Thoracic aorta (tissue), 2 donors: ENCODE data around the gene EFEMP1. TPM values are rescaled to one million over a fixed set of nuclear protein-coding genes. Genes with fewer than 3 reads are reported as not detected.

Source experiments
- ATAC-seq: fragments of 150-250 bp; one replicate; pipeline ENCODE4 v1.8.0; 2017; ENCODE audit warnings: low read depth; ENCODE audit not compliant: insufficient number of reproducible peaks, low FRiP score
- DNase-seq: peaks from one replicate; pipeline ENCODE4 v3.0.0-alpha.2; 2020; ENCODE audit warnings: low spot score
- H3K27ac ChIP-seq, 2 donors: fragments of 200-600 bp; sonication (generic); 1 replicate in 1 of 2; 2 replicates in 1 of 2; pipeline ENCODE4 v1.5.1; 2016; ENCODE audit warnings: mild to moderate bottlenecking in 2 of 2, moderate library complexity in 2 of 2
- H3K27me3 ChIP-seq: fragments of 200-600 bp; sonication (generic); replicated peaks from 2 replicates; pipeline ENCODE4 v1.6.0; 2016; ENCODE audit warnings: mild to moderate bottlenecking; ENCODE audit not compliant: insufficient read depth
- H3K36me3 ChIP-seq: fragments of 200-600 bp; sonication (generic); one replicate; pipeline ENCODE4 v1.5.1; 2016
- H3K4me1 ChIP-seq, 2 donors: fragments of 200-600 bp; sonication (generic); 1 replicate in 1 of 2; 2 replicates in 1 of 2; pipeline versions ENCODE4 v1.5.1 to v1.6.0; 2016; ENCODE audit warnings: low read depth in 2 of 2, mild to moderate bottlenecking in 1 of 2; ENCODE audit not compliant: control insufficient read depth in 1 of 2
- H3K4me3 ChIP-seq: fragments of 200-600 bp; sonication (generic); 2 replicates; pipeline ENCODE4 v1.5.1; 2016; ENCODE audit warnings: mild to moderate bottlenecking
- H3K9me3 ChIP-seq: fragments of 200-600 bp; sonication (generic); 2 replicates; pipeline ENCODE4 v1.5.1; 2016
- total RNA-seq, 2 donors: library from RNA; depleted of rRNA; stranded (reverse); fragments of >200 nt; gene quantifications; one replicate each; pipeline versions ENCODE4 v1.1.0 to v1.2.3, GENCODE V29; 2016
- TF ChIP-seq, protein P1 (sequence below): fragments of 200-600 bp; sonication (generic); IDR thresholded peaks from one replicate; pipeline ENCODE4 v1.5.1; 2019; ENCODE audit warnings: antibody characterized with exemption

Gene EFEMP1
- total RNA-seq, 2 donors from 2014 or later = 1,782 to 2,754 TPM

GRCh38 chr2:55912926-55913325 lies 10.7 kb downstream of the EFEMP1 start:
- TF ChIP-seq, protein P1, sequence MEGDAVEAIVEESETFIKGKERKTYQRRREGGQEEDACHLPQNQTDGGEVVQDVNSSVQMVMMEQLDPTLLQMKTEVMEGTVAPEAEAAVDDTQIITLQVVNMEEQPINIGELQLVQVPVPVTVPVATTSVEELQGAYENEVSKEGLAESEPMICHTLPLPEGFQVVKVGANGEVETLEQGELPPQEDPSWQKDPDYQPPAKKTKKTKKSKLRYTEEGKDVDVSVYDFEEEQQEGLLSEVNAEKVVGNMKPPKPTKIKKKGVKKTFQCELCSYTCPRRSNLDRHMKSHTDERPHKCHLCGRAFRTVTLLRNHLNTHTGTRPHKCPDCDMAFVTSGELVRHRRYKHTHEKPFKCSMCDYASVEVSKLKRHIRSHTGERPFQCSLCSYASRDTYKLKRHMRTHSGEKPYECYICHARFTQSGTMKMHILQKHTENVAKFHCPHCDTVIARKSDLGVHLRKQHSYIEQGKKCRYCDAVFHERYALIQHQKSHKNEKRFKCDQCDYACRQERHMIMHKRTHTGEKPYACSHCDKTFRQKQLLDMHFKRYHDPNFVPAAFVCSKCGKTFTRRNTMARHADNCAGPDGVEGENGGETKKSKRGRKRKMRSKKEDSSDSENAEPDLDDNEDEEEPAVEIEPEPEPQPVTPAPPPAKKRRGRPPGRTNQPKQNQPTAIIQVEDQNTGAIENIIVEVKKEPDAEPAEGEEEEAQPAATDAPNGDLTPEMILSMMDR = no peak
- Histone ChIP-seq H3K4me1 (peaks cover 38 to 86% of the 10 kb centered on the region in 2 donors), H3K36me3 (peaks cover 8% of the 10 kb centered on the region), H3K4me3 (no peak overlapping the region), H3K27ac (peak overlapping the region in 1 of 2 donors; percentile 3), H3K27me3 (no peaks in the 10 kb centered on the region), H3K9me3 (no peaks in the 10 kb centered on the region)
- ATAC-seq (no peak), DNase-seq (no peak)

DNA sequence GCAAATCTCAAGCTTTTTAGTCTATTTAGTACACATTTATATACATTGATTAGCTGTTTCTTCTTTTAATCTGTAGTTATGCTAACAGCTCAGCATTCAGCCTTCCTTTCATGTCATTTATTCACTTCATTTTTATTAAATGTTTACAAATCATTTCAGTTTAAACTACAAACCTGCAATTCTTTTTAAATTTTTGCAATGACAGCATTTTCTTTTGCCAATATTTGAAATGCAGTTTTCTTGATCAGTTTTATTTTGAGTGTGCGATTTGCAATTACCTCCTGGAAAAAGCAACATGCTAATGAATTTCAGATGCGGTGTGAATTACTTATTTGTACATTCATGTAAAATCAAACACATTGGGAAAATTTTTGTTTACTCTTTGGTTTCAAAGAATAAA lies 13.5 kb downstream of the EFEMP1 start:
- H3K27me3 ChIP-seq = no peaks in the 10 kb centered on the region
- H3K9me3 ChIP-seq = no peaks in the 10 kb centered on the region
- H3K4me1 ChIP-seq = peaks cover 38 to 73% of the 10 kb centered on the region in 2 donors
- no peak overlapping the region for H3K4me3 ChIP-seq
- H3K27ac ChIP-seq = no peak overlapping the region
- ATAC-seq = no peak
- no peaks in the 10 kb centered on the region for H3K36me3 ChIP-seq
- no peak for DNase-seq
- TF ChIP-seq, protein P1 = no peak

DNA sequence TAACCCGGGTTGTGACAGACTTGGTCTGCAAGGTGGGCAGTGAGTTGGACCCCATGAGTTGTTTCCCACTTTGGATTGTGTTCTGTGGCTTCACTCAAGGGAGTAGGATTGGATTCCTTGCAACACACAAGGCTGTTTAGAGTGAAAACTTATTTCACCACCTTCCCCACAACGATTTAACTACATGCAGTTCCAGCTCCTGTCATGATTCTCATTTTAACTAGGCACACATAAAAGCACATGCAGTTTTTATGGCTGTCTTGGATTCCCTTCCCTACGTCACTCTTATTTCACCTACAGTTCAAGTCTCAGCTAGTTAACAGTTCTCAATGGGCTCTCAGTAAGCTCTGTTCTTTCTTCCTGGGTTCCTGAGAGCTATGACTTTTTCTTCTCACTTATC lies 15.9 kb downstream of the EFEMP1 start:
- Histone ChIP-seq H3K9me3 (no peaks in the 10 kb centered on the region), H3K27me3 (no peaks in the 10 kb centered on the region), H3K27ac (peak overlapping the region; percentile 15 to 45), H3K36me3 (no peaks in the 10 kb centered on the region), H3K4me1 (peaks cover 32 to 62% of the 10 kb centered on the region in 2 donors), H3K4me3 (no peak overlapping the region)
- no peak for DNase-seq
- TF ChIP-seq, protein P1 = no peak
- no peak for ATAC-seq

DNA sequence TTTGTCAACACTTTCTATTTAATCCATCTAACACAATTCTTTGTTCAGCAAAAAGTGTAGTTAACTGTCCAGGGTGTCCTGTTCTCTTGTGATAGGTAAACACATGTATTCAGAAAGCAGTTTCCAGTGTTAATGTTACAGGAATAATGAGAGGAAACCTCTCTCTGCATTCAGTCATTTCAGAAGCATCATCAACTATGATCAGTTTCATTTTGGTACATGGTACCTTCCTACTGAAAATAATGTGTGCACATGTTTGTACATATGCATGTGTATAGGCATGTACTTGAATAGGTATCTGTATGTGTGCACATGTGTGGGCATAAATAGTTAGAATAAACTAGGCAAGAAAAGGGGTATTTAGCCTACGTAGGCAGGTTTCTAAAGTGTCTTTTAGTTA lies 16.6 kb downstream of the EFEMP1 start:
- Histone ChIP-seq H3K4me1 (peaks cover 34 to 62% of the 10 kb centered on the region in 2 donors), H3K36me3 (no peaks in the 10 kb centered on the region), H3K27ac (peak overlapping the region in 1 of 2 donors; percentile 45), H3K4me3 (no peak overlapping the region), H3K9me3 (no peaks in the 10 kb centered on the region), H3K27me3 (no peaks in the 10 kb centered on the region)
- TF ChIP-seq, protein P1 = no peak
- DNase-seq = no peak
- no peak for ATAC-seq

- ATAC-seq (no peak), DNase-seq (no peak)
- Histone ChIP-seq H3K27me3 (no peaks in the 10 kb centered on the region), H3K9me3 (no peaks in the 10 kb centered on the region), H3K4me1 (peaks cover 33 to 59% of the 10 kb centered on the region in 2 donors), H3K4me3 (no peak overlapping the region), H3K27ac (no peak overlapping the region), H3K36me3 (no peaks in the 10 kb centered on the region)
- TF ChIP-seq, protein P1 = no peak
These were observed 19.9 kb downstream of the EFEMP1 start for GRCh38 chr2:55903727-55904126.
